Endodermal cell (in vitro differentiated cells): Measurements from ENCODE around the gene ETV6. TPM values are rescaled to one million over a fixed set of nuclear protein-coding genes. Genes with fewer than 3 reads are reported as not detected.

Experiments used
- DNase-seq: peaks from one replicate; pipeline ENCODE4 v3.0.0-alpha.2; 2017
- H3K27ac ChIP-seq: 2 replicates; pipeline ENCODE4 v1.5.1; 2013; ENCODE audit warnings: mild to moderate bottlenecking, low read depth, low read length, moderate library complexity
- H3K27me3 ChIP-seq: 2 replicates; pipeline ENCODE4 v1.6.1; 2013; ENCODE audit warnings: mild to moderate bottlenecking, low read length, moderate library complexity; ENCODE audit not compliant: insufficient read depth, control insufficient read depth, poor library complexity, severe bottlenecking
- H3K36me3 ChIP-seq: 2 replicates; pipeline ENCODE4 v1.7.0; 2013; ENCODE audit warnings: mild to moderate bottlenecking, low read length, moderate library complexity; ENCODE audit not compliant: control insufficient read depth, insufficient read depth
- H3K4me1 ChIP-seq: one replicate; pipeline ENCODE4 v1.7.0; 2013; ENCODE audit warnings: low read length; ENCODE audit not compliant: control insufficient read depth, insufficient read depth
- H3K4me3 ChIP-seq: 2 replicates; pipeline ENCODE4 v1.5.1; 2013; ENCODE audit warnings: mild to moderate bottlenecking, low read length, moderate library complexity
- H3K9ac ChIP-seq: 2 replicates; pipeline ENCODE4 v1.6.1; 2013; ENCODE audit warnings: mild to moderate bottlenecking, low read length, moderate library complexity; ENCODE audit not compliant: poor library complexity, severe bottlenecking; ENCODE audit errors: extremely low read depth
- H3K9me3 ChIP-seq: 2 replicates; pipeline ENCODE4 v1.6.1; 2013; ENCODE audit warnings: mild to moderate bottlenecking, low read length, moderate library complexity; ENCODE audit not compliant: control insufficient read depth
- H3K27ac Mint-ChIP-seq: 2 replicates; pipeline ENCODE4 v1.8.0; 2020; ENCODE audit warnings: mixed read lengths
- H3K27me3 Mint-ChIP-seq: 2 replicates; pipeline ENCODE4 v1.8.0; 2021; ENCODE audit warnings: mild to moderate bottlenecking, mixed read lengths; ENCODE audit not compliant: insufficient read depth
- H3K36me3 Mint-ChIP-seq: 2 replicates; pipeline ENCODE4 v1.8.0; 2020; ENCODE audit warnings: low read depth, mixed read lengths
- H3K4me1 Mint-ChIP-seq: 2 replicates; pipeline ENCODE4 v1.8.0; 2020; ENCODE audit warnings: mixed read lengths
- H3K4me3 Mint-ChIP-seq: 2 replicates; pipeline ENCODE4 v1.8.0; 2020; ENCODE audit warnings: mild to moderate bottlenecking, moderate library complexity, mixed read lengths
- H3K9me3 Mint-ChIP-seq: 2 replicates; pipeline ENCODE4 v1.8.0; 2020; ENCODE audit warnings: mild to moderate bottlenecking, mixed read lengths
- WGBS, 2 experiments: methylation state at CpG; one replicate each; pipeline versions ENCODE4 v1.1.5 to v1.1.7; 2013; ENCODE audit warnings: missing lambda C conversion rate in 2 of 2, mixed read lengths in 1 of 2; ENCODE audit not compliant: insufficient coverage in 1 of 2, insufficient read length in 1 of 2; 5-methylcytosine and 5-hydroxymethylcytosine counted together
- total RNA-seq, 2 donors: library from RNA; stranded (reverse); fragmentation: NEBNext Ultra II Directional in 1 of 2; extraction: Animal tissue kit (Norgen Biotek cat#: 25700) in 1 of 2; gene quantifications; 2 replicates in 1 of 2; 3 replicates in 1 of 2; pipeline ENCODE4 v1.2.1, GENCODE V29; 2021
- TF ChIP-seq, protein P1 (sequence below): fragments of 200-600 bp; sonication (generic); conservative IDR thresholded peaks from 2 replicates; pipeline ENCODE4 v1.5.0; 2021; ENCODE audit warnings: antibody characterized with exemption, mild to moderate bottlenecking

The ETV6 gene
- total RNA-seq, 2 donors from 2014 or later, result 9.3 to 22.1 TPM

DNA sequence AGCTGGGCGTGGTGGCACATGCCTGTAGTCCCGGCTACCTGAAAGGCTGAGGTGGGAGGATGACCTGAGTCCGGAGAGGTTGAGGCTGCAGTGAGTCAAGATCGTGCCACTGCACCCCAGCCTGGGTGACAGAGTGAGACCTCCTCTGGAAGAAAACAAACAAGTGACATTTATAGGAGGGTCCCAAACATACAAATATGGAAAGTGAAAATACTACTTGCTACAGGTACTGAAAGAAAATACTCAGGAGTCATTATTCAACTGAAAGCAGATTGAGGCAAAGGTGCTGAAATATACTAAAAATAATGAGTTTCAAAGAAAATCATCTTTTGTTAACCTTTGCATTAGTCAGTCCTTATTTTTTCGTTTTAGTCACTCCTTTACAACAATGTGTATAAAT lies 53.5 kb downstream of the ETV6 start:
- no peaks in the 10 kb centered on the region for H3K9me3 Mint-ChIP-seq
- 90 to 92% methylated on average over 3 to 4 of the region's 5 CpGs for WGBS, 2 experiments
- Histone ChIP-seq H3K9me3 (peaks cover 4% of the 10 kb centered on the region), H3K4me1 (peaks cover 24% of the 10 kb centered on the region), H3K4me3 (no peak overlapping the region), H3K27me3 (no peaks in the 10 kb centered on the region), H3K36me3 (no peaks in the 10 kb centered on the region), H3K9ac (no peak overlapping the region), H3K27ac (no peak overlapping the region)
- DNase-seq, result no peak
- TF ChIP-seq, protein P1, sequence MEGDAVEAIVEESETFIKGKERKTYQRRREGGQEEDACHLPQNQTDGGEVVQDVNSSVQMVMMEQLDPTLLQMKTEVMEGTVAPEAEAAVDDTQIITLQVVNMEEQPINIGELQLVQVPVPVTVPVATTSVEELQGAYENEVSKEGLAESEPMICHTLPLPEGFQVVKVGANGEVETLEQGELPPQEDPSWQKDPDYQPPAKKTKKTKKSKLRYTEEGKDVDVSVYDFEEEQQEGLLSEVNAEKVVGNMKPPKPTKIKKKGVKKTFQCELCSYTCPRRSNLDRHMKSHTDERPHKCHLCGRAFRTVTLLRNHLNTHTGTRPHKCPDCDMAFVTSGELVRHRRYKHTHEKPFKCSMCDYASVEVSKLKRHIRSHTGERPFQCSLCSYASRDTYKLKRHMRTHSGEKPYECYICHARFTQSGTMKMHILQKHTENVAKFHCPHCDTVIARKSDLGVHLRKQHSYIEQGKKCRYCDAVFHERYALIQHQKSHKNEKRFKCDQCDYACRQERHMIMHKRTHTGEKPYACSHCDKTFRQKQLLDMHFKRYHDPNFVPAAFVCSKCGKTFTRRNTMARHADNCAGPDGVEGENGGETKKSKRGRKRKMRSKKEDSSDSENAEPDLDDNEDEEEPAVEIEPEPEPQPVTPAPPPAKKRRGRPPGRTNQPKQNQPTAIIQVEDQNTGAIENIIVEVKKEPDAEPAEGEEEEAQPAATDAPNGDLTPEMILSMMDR, result no peak
- no peak overlapping the region for H3K27ac Mint-ChIP-seq
- no peak overlapping the region for H3K4me3 Mint-ChIP-seq
- peaks cover 44% of the 10 kb centered on the region for H3K4me1 Mint-ChIP-seq
- H3K36me3 Mint-ChIP-seq, result peaks cover 3% of the 10 kb centered on the region
- no peaks in the 10 kb centered on the region for H3K27me3 Mint-ChIP-seq

DNA sequence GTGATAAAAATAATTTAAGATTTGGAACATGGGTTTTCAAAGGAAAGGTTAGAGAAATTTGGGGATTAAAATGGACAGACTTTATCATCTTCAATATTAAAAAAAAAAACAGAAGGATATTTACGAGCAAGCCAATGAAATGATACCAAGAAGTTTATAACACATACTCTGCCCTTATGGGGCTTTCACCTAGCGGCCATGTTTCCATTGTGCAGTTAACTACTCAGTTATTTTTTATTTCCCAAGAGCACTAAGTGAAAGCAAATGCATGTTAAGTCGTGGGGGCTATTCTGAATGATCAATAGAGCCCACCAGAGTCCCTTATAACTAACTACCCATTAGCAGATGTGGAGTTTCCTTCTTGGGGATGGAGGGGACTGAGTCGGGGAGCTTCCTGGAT lies 53.9 kb downstream of the ETV6 start:
- Histone ChIP-seq H3K27me3 (no peaks in the 10 kb centered on the region), H3K4me1 (peaks cover 24% of the 10 kb centered on the region), H3K9ac (no peak overlapping the region), H3K27ac (no peak overlapping the region), H3K9me3 (no peaks in the 10 kb centered on the region), H3K36me3 (no peaks in the 10 kb centered on the region), H3K4me3 (no peak overlapping the region)
- Mint-ChIP-seq H3K4me1 (peaks cover 48% of the 10 kb centered on the region), H3K9me3 (no peaks in the 10 kb centered on the region), H3K4me3 (no peak overlapping the region), H3K36me3 (peaks cover 3% of the 10 kb centered on the region), H3K27ac (no peak overlapping the region), H3K27me3 (no peaks in the 10 kb centered on the region)
- WGBS, 2 experiments, result 83 to 92% methylated on average over 2 of the region's 4 CpGs
- no peak for DNase-seq
- TF ChIP-seq, protein P1, result no peak

DNA sequence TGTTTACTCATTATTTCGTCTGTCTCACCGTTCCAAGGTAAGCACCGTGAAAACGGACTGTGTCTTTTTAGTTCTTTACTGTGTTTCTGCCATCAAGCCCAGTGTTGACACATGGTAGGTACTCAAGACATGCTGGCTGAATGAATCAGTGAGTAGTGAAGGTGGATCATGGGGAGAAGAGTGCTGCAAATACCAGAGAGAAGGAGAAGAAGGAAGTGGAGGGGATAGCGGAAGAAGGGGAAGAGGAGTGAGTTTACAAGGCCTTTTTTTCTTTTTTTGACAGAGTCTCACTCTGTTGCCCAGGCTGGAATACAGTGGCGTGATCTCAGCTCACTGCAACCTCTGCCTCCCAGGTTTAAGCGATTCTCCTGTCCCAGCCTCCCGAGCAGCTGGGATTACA lies 54.6 kb downstream of the ETV6 start:
- H3K9ac ChIP-seq, result no peak overlapping the region

More for the DNA sequence above, 54.6 kb downstream of the ETV6 start:
- Mint-ChIP-seq H3K4me3 (no peak overlapping the region), H3K4me1 (peaks cover 51% of the 10 kb centered on the region), H3K27me3 (no peaks in the 10 kb centered on the region), H3K9me3 (no peaks in the 10 kb centered on the region), H3K27ac (no peak overlapping the region), H3K36me3 (peaks cover 3% of the 10 kb centered on the region)
- Histone ChIP-seq H3K4me1 (peaks cover 24% of the 10 kb centered on the region), H3K36me3 (no peaks in the 10 kb centered on the region), H3K27ac (no peak overlapping the region), H3K9me3 (no peaks in the 10 kb centered on the region), H3K27me3 (no peaks in the 10 kb centered on the region), H3K4me3 (no peak overlapping the region)
- no peak for DNase-seq
- TF ChIP-seq, protein P1, result no peak
- 93 to 98% methylated on average over 6 to 8 of the region's 8 CpGs for WGBS, 2 experiments
